Prostate gland (tissue), 2 donors: Measurements from ENCODE around the gene APAF1.

Experiments used
- CTCF ChIP-seq, 4 experiments: fragments of 200-600 bp in 2 of 4; fragments of 450-650 bp in 2 of 4; sonication (generic) in 2 of 4; IDR thresholded peaks; 1 replicate in 3 of 4; 2 replicates in 1 of 4; pipeline ENCODE4 v1.5.1; 2016 to 2019; ENCODE audit warnings: antibody characterized with exemption in 4 of 4, mild to moderate bottlenecking in 2 of 4, moderate library complexity in 2 of 4
- POLR2AphosphoS5 ChIP-seq: sonication (generic); formaldehyde crosslinking; IDR thresholded peaks from one replicate; pipeline ENCODE4 v1.6.1; 2017; ENCODE audit warnings: antibody characterized with exemption

GRCh38 chr12:98721204-98721702 is 76.2 kb downstream of the APAF1 start:
- TF ChIP-seq CTCF (IDR thresholded peaks at IDR 0.05) (no peak), POLR2AphosphoS5 (no peak)
